Keratinocyte (primary cell): ENCODE results near the gene MFSD12. TPM values are rescaled to one million over a fixed set of nuclear protein-coding genes. Genes with fewer than 3 reads are reported as not detected.

Experiments
- DNase-seq: peaks from one replicate; pipeline ENCODE4 v3.0.0-alpha.2; 2011; ENCODE audit warnings: low read depth, missing footprints, low spot score
- FAIRE-seq: peaks from 2 replicates; lab custom pipeline; 2011; peaks lifted over from hg19 to GRCh38; lab: Jason Lieb, UNC
- H2AFZ ChIP-seq: 2 replicates; pipeline ENCODE4 v1.6.0; 2012; ENCODE audit warnings: low read length, control low read depth, inconsistent platforms; ENCODE audit not compliant: control insufficient read depth
- H3K27ac ChIP-seq: 2 replicates; pipeline ENCODE4 v1.5.1; 2011; ENCODE audit warnings: low read length; ENCODE audit not compliant: control insufficient read depth, insufficient read depth
- H3K27me3 ChIP-seq: 3 replicates; pipeline ENCODE4 v1.6.0; 2011; ENCODE audit warnings: low read length; ENCODE audit not compliant: control insufficient read depth, insufficient read depth; ENCODE audit errors: extremely low read depth
- H3K36me3 ChIP-seq, 2 experiments: 2 replicates in 1 of 2; 3 replicates in 1 of 2; pipeline ENCODE4 v1.5.1; 2011; ENCODE audit warnings: low read length in 2 of 2, mild to moderate bottlenecking in 1 of 2; ENCODE audit not compliant: control insufficient read depth in 2 of 2, insufficient read depth in 2 of 2; ENCODE audit errors: extremely low read depth in 1 of 2
- H3K4me1 ChIP-seq: 3 replicates; pipeline ENCODE4 v1.5.1; 2011; ENCODE audit warnings: low read length; ENCODE audit not compliant: control insufficient read depth, insufficient read depth; ENCODE audit errors: extremely low read depth
- H3K4me2 ChIP-seq: 3 replicates; pipeline ENCODE4 v1.6.0; 2011; ENCODE audit warnings: low read depth, low read length; ENCODE audit not compliant: control insufficient read depth, insufficient read depth; ENCODE audit errors: extremely low read depth
- H3K4me3 ChIP-seq, 3 experiments: fragments of 200-600 bp in 1 of 3; sonication (generic) in 1 of 3; 2 replicates in 2 of 3; 3 replicates in 1 of 3; pipeline ENCODE4 v1.5.1; 2011 to 2016; ENCODE audit warnings: low read length in 3 of 3, mild to moderate bottlenecking in 3 of 3, control low read depth in 2 of 3, inconsistent platforms in 1 of 3, low read depth in 1 of 3, mixed read lengths in 1 of 3, mixed run types in 1 of 3, moderate library complexity in 1 of 3; ENCODE audit not compliant: control insufficient read depth in 2 of 3, insufficient read depth in 2 of 3; ENCODE audit errors: extremely low read depth in 1 of 3
- H3K79me2 ChIP-seq: 2 replicates; pipeline ENCODE4 v1.6.0; 2012; ENCODE audit warnings: low read length; ENCODE audit not compliant: control insufficient read depth, insufficient read depth
- H3K9ac ChIP-seq: 3 replicates; pipeline ENCODE4 v1.6.0; 2011; ENCODE audit warnings: low read length; ENCODE audit not compliant: control insufficient read depth, insufficient read depth; ENCODE audit errors: extremely low read depth
- H3K9me1 ChIP-seq: 3 replicates; pipeline ENCODE4 v1.6.0; 2011; ENCODE audit warnings: low read length; ENCODE audit not compliant: control insufficient read depth, insufficient read depth; ENCODE audit errors: extremely low read depth
- H3K9me3 ChIP-seq: 2 replicates; pipeline ENCODE4 v1.5.1; 2012; ENCODE audit warnings: low read depth, low read length; ENCODE audit not compliant: control insufficient read depth
- H4K20me1 ChIP-seq: 3 replicates; pipeline ENCODE4 v1.6.0; 2011; ENCODE audit warnings: low read length; ENCODE audit not compliant: control insufficient read depth, insufficient read depth; ENCODE audit errors: extremely low read depth
- EZH2 ChIP-seq: IDR thresholded peaks from one replicate; pipeline ENCODE4 v1.6.1; 2012; ENCODE audit warnings: inconsistent platforms, mild to moderate bottlenecking, low read length, moderate library complexity
- dilution Hi-C: fragments of 300-500 bp; cut with MboI; formaldehyde crosslinking; loops from one replicate; pipeline ENCODE4 v1.7.0; 2020; ENCODE audit warnings: low sequenced_read_pairs; ENCODE audit not compliant: extremely low pct_ligation_motif_present
- polyA plus RNA-seq, 5 experiments: library from polyadenylated mRNA; depleted of rRNA in 3 of 5; stranded (reverse) in 3 of 5; stranded (forward) in 1 of 5; unstranded in 1 of 5; fragments of >200 nt; gene quantifications; 1 replicate in 1 of 5; 2 replicates in 3 of 5; 3 replicates in 1 of 5; pipeline versions ENCODE4 v1.2.1 to v1.2.3, GENCODE V29; 2011 to 2012; ENCODE audit warnings: missing spikeins in 2 of 5, low read depth in 1 of 5, low replicate concordance in 1 of 5
- TF ChIP-seq, protein P1 (sequence below), 3 experiments: IDR thresholded peaks in 1 of 3; conservative IDR thresholded peaks in 1 of 3; optimal IDR thresholded peaks in 1 of 3; 2 replicates in 2 of 3; 3 replicates in 1 of 3; pipeline versions ENCODE3 to v1.5.1; 2011; ENCODE audit warnings: low read length in 3 of 3, mild to moderate bottlenecking in 3 of 3, moderate library complexity in 2 of 3, control low read depth in 1 of 3, inconsistent platforms in 1 of 3; ENCODE audit not compliant: insufficient read depth in 2 of 3; ENCODE audit errors: extremely low read depth in 1 of 3

MFSD12 gene
- polyA plus RNA-seq, 1 donor (not counting 4 experiments of a cell fraction or from before 2014, with no cell fraction given): 30.0 TPM

GRCh38 chr19:3548606-3549005 is 8.8 kb downstream of the MFSD12 start:
- no peak overlapping the region for H2AFZ ChIP-seq
- H3K9me3 ChIP-seq: no peaks in the 10 kb centered on the region
- no peak for TF ChIP-seq EZH2
- TF ChIP-seq, protein P1, sequence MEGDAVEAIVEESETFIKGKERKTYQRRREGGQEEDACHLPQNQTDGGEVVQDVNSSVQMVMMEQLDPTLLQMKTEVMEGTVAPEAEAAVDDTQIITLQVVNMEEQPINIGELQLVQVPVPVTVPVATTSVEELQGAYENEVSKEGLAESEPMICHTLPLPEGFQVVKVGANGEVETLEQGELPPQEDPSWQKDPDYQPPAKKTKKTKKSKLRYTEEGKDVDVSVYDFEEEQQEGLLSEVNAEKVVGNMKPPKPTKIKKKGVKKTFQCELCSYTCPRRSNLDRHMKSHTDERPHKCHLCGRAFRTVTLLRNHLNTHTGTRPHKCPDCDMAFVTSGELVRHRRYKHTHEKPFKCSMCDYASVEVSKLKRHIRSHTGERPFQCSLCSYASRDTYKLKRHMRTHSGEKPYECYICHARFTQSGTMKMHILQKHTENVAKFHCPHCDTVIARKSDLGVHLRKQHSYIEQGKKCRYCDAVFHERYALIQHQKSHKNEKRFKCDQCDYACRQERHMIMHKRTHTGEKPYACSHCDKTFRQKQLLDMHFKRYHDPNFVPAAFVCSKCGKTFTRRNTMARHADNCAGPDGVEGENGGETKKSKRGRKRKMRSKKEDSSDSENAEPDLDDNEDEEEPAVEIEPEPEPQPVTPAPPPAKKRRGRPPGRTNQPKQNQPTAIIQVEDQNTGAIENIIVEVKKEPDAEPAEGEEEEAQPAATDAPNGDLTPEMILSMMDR (optimal IDR thresholded peaks at IDR 0.05 in 1 of 3, IDR thresholded peaks at IDR 0.05 in 1 of 3, conservative IDR thresholded peaks at IDR 0.05 in 1 of 3; ENCODE audit: extremely low read depth in 1 of 3, insufficient read depth in 2 of 3, low read length in 3 of 3): no peak
- H3K4me2 ChIP-seq: no peak overlapping the region
- H3K4me3 ChIP-seq: no peak overlapping the region
- H3K27ac ChIP-seq: no peak overlapping the region
- no peak for FAIRE-seq
- no peaks in the 10 kb centered on the region for H3K9me1 ChIP-seq
- dilution Hi-C loops: no loop called here
- H3K36me3 ChIP-seq: peaks cover 9 to 18% of the 10 kb centered on the region in 2 experiments
- H4K20me1 ChIP-seq: peaks cover 6% of the 10 kb centered on the region
- H3K4me1 ChIP-seq: peaks cover 9% of the 10 kb centered on the region
- H3K27me3 ChIP-seq: no peaks in the 10 kb centered on the region
- no peak for DNase-seq
- no peak overlapping the region for H3K9ac ChIP-seq
- peaks cover 7% of the 10 kb centered on the region for H3K79me2 ChIP-seq

GRCh38 chr19:3547767-3548282 is 9.6 kb downstream of the MFSD12 start:
- dilution Hi-C loops: no loop called here
- H4K20me1 ChIP-seq: peaks cover 6% of the 10 kb centered on the region
- peaks cover 9% of the 10 kb centered on the region for H3K4me1 ChIP-seq
- H3K79me2 ChIP-seq: peaks cover 4% of the 10 kb centered on the region
- H3K36me3 ChIP-seq: peaks cover 9 to 21% of the 10 kb centered on the region in 2 experiments
- DNase-seq (no peak), FAIRE-seq (no peak)
- no peak overlapping the region for H3K9ac ChIP-seq
- H2AFZ ChIP-seq: no peak overlapping the region
- TF ChIP-seq EZH2: no peak
- TF ChIP-seq, protein P1 (optimal IDR thresholded peaks at IDR 0.05 in 1 of 3, IDR thresholded peaks at IDR 0.05 in 1 of 3, conservative IDR thresholded peaks at IDR 0.05 in 1 of 3; ENCODE audit: extremely low read depth in 1 of 3, insufficient read depth in 2 of 3, low read length in 3 of 3): no peak
- no peak overlapping the region for H3K4me2 ChIP-seq
- H3K27ac ChIP-seq: no peak overlapping the region
- H3K4me3 ChIP-seq: no peak overlapping the region
- H3K9me1 ChIP-seq: no peaks in the 10 kb centered on the region
- no peaks in the 10 kb centered on the region for H3K27me3 ChIP-seq
- H3K9me3 ChIP-seq: no peaks in the 10 kb centered on the region
